ES-I3 (cell line): ENCODE data around the gene ORM2.
"Not testable (repeated sequence)": the region's sequence is repeated elsewhere in the genome, so short reads cannot be mapped to it uniquely, and the experiment has no call there.

ENCODE experiments used
- H3K36me3 ChIP-seq: 2 replicates; pipeline ENCODE4 v1.6.1; 2013; ENCODE audit warnings: mild to moderate bottlenecking, low read length, control low read depth, moderate library complexity; ENCODE audit not compliant: insufficient read depth
- H3K4me1 ChIP-seq: 2 replicates; pipeline ENCODE4 v1.6.1; 2013; ENCODE audit warnings: mild to moderate bottlenecking, control low read depth, low read length; ENCODE audit not compliant: insufficient read depth
- H3K9ac ChIP-seq: 2 replicates; pipeline ENCODE4 v1.6.1; 2013; ENCODE audit warnings: low read depth, mild to moderate bottlenecking, low read length, moderate library complexity
- H3K9me3 ChIP-seq: 2 replicates; pipeline ENCODE4 v1.6.1; 2013; ENCODE audit warnings: mild to moderate bottlenecking, low read length, moderate library complexity; ENCODE audit not compliant: control insufficient read depth, insufficient read depth

ORM2 gene

DNA sequence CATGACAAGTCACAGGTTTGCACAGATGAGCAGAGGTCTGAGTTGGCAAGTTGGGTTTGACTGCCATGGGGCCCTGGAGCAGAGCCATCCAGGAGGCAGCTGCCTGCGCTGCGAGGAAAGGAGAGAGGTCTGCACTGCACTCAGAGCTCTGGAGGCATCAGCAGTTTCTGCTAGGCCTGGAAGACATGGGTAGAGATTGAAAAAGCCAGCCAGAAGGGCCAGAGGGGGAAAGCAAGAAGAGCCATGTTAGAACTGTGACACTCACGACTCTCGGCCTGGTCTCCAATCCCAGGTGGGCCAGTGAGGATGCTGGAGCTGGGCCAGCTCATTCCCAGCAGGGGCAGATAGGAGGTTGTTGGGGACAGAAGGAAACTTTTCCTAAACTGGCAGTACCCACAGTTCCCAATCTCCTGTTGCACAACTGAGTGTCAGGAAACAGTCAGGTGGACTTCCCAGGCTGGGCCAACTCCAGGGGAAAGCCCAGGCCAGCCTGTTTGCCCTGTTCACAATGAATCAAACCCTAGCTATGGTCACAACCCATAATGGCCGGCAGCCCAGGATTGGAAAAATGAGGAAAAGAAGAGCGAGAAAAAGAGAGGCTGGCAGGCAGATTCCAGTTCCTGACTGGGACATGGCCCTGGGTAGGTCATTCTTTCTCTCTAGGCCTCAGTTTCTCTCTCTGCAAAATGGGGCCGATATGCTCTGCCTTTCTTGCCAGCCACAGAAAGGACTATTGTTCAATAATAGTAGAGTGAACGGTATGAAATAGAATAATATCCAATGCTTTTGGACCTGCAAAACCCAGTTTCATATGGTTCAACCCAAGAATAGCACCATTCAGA lies 14.6 kb upstream of the ORM2 start:
- Histone ChIP-seq H3K9ac (no peak overlapping the region), H3K4me1 (peaks cover 5% of the 10 kb centered on the region; the same call in 1 of the 2 replicates), H3K36me3 (no peaks in the 10 kb centered on the region), H3K9me3 (no peaks in the 10 kb centered on the region)

DNA sequence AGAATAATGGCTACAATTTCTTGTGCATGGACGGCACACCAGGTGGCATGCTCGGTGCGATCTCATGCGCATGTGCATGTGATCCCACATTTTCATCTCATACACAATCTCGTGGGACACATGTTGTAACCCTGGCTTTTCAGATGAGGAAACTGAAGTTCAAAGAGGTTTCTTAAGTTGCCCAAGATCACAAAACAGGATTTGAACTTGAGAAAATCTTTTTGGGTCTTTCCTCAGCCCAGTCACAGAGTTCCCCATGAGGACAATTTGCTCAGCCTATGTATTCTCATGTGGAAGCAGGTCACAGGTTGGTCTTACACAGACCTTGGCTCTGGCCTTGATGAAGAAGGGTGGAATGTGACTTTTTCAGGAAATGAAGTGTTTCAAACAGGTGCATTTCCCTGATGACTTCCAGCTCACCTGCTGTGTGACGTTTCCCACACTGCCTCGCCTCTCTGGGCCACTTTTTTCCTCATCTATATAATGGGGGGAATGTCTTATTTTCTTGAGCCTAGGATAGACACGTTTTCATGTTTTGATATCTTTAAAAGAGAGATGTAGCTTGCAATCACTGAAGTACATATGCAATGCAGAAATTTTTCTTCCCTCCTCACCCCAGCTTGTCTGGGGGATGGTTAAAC lies 13.8 kb upstream of the ORM2 start:
- Histone ChIP-seq H3K36me3 (no peaks in the 10 kb centered on the region), H3K9me3 (no peaks in the 10 kb centered on the region), H3K9ac (no peak overlapping the region), H3K4me1 (peaks cover 5% of the 10 kb centered on the region; the same call in 1 of the 2 replicates)

DNA sequence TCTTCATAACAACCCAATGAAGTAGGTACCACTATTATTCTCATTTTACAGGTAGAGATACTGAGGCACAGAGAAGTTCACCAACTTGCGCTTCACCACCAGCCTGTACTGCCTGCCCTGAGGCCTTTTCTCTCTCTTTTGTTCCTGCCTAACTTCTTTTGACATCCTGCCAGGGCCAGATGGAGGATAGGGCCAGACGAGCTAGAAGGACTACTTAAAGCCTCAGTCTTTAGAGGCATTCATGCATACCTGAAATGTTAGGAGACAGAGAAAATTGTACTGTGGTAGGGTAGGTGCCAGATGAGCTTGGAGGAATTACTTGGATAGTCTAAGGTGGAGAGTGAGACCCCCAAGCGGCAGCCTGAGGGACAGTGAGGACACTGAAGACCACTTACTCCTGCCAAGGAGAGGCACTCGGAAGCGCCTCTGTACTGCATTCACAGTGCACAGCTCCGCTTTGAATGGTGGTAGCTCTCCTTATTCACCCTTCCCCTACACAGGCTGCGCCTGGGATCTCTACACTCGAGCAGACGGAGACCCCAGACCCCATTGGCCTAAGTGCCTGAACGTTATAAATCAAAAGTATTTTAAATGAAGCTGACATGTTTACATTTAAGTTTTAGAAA lies 13.0 kb upstream of the ORM2 start:
- no peak overlapping the region for H3K9ac ChIP-seq
- peaks cover 5% of the 10 kb centered on the region; the same call in 1 of the 2 replicates for H3K4me1 ChIP-seq
- no peaks in the 10 kb centered on the region for H3K9me3 ChIP-seq
- no peaks in the 10 kb centered on the region for H3K36me3 ChIP-seq

DNA sequence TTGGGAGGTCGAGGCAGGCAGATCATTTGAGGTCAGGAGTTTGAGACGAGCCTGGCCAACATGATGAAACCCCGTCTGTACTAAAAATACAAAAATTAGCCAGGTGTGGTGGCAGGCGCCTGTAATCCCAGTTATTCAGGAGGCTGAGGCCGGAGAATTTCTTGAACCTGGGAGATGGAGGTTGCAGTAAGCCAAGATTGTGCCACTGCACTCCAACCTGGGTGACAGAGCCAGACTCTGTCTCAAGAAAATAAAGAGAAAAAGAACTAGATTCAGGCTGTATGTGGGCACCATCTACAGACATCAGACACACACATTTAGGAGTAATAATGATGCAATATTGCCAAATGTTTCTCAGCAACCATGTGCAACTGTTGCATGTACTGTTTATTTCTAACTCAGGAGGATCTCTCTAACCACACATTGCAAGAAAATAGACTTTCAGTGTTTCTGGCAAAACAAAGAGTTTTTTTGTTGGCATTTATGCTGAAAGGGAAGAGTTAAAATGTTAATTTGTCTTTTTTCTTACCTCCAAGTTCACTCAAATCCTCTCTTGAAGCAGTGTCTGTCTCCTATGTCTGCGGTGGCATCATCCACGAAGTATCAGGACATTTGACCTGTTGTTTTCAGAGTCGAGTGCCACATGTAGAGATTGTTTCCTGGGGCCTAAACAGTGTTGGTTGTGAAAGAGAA lies 11.9 kb upstream of the ORM2 start:
- no peaks in the 10 kb centered on the region for H3K36me3 ChIP-seq
- H3K9me3 ChIP-seq, result no peaks in the 10 kb centered on the region
- H3K9ac ChIP-seq, result no peak overlapping the region
- H3K4me1 ChIP-seq, result peaks cover 5% of the 10 kb centered on the region; the same call in 1 of the 2 replicates

DNA sequence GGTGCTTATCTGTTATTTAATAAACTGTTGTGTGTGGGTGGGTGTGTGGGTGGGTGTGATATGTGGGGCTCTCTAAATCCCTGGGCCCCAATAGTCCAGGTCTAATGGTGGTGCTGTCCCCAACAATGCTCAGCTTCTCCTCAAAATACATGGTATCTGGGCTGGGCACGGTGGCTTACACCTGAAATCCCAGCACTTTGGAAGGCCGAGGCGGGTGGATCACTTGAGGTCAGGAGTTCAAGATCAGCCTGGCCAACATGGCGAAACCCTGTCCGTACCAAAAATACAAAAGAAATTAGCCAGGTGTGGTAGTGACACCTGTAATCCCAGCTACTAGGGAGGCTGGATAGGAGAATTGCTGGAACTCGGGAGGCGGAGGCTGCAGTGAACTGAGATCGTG lies 11.3 kb upstream of the ORM2 start:
- H3K9me3 ChIP-seq, result no peaks in the 10 kb centered on the region
- peaks cover 5% of the 10 kb centered on the region; the same call in 1 of the 2 replicates for H3K4me1 ChIP-seq
- H3K9ac ChIP-seq, result no peak overlapping the region
- no peaks in the 10 kb centered on the region for H3K36me3 ChIP-seq

DNA sequence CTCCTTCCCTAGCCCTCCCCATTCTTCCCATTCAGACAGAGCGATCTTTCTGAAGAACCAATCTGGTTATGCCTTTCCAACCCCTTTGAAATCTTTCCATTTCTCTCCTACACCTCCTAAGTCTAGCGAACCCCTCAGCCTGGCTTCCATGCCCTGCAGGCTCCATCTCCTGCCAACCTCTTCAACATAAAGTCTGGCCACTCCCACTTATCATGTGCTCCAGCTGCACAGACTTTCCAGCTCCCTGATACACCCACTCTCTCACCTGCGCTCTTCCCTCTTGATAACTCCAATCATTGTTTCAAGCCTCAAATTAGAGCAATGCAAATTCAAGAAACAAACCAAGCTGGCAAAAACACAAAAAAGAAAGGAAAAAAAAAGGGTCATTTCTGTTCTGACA lies 10.5 kb upstream of the ORM2 start:
- H3K36me3 ChIP-seq, result no peaks in the 10 kb centered on the region
- H3K9ac ChIP-seq, result no peak overlapping the region
- H3K4me1 ChIP-seq, result peaks cover 5% of the 10 kb centered on the region; the same call in 1 of the 2 replicates
- no peaks in the 10 kb centered on the region for H3K9me3 ChIP-seq

- not testable (repeated sequence) for H3K9me3 ChIP-seq, H3K9ac ChIP-seq, H3K36me3 ChIP-seq, H3K4me1 ChIP-seq
Measured at GRCh38 chr9:114320710-114321109, 9.0 kb upstream of the ORM2 start.

- no peaks in the 10 kb centered on the region for H3K36me3 ChIP-seq
- no peak overlapping the region for H3K9ac ChIP-seq
- H3K4me1 ChIP-seq, result peaks cover 2% of the 10 kb centered on the region; the same call in 1 of the 2 replicates
- no peaks in the 10 kb centered on the region for H3K9me3 ChIP-seq
Measured at GRCh38 chr9:114321759-114322158, 7.9 kb upstream of the ORM2 start.

GRCh38 chr9:114322160-114322818 lies 7.4 kb upstream of the ORM2 start:
- H3K36me3 ChIP-seq, H3K9me3 ChIP-seq, H3K4me1 ChIP-seq, H3K9ac ChIP-seq: not testable (repeated sequence)

- H3K9me3 ChIP-seq, H3K9ac ChIP-seq, H3K4me1 ChIP-seq, H3K36me3 ChIP-seq: not testable (repeated sequence)
Measured at GRCh38 chr9:114322831-114323531, 6.7 kb upstream of the ORM2 start, which contains the start of gene ORM1. TSS of gene ORM1 (plus strand) at chr9:114323098. CDS start at chr9:114323134, 36 bp downstream.

DNA sequence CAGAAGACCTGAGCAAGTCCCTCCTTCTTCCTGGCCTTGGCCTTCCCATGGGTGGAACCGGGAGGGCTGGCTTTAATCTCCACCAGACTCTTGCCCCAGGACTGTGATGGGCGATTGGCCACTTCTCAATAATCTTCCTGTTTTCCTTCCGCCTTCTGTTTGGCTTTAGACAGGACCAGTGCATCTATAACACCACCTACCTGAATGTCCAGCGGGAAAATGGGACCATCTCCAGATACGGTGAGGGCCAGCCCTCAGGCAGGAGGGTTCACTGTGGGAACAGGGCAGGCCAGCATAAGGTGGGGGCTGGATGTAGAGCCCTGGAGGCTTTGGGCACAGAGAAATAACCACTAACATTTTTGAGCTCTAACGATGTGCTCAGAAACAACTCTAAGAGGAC lies 5.8 kb upstream of the ORM2 start:
- H3K9ac ChIP-seq, H3K9me3 ChIP-seq, H3K4me1 ChIP-seq, H3K36me3 ChIP-seq: not testable (repeated sequence)

DNA sequence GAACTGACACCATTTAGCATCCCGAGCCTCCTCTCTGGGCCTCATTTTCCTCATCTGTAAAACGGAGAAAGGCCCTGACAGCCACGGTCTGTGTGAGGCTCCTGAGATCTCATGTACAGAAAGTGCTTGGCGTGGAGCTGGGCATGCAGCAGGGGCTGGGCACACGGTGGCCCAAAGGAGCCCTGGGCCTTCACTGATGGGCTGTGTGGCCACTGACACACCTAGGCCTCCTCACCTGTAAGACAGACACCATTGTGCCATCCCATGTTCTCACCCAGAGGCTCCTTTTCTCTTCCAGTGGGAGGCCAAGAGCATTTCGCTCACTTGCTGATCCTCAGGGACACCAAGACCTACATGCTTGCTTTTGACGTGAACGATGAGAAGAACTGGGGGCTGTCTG lies 5.2 kb upstream of the ORM2 start:
- no peaks in the 10 kb centered on the region for H3K9me3 ChIP-seq
- H3K9ac ChIP-seq, result no peak overlapping the region
- H3K36me3 ChIP-seq, result no peaks in the 10 kb centered on the region
- H3K4me1 ChIP-seq, result no peaks in the 10 kb centered on the region

DNA sequence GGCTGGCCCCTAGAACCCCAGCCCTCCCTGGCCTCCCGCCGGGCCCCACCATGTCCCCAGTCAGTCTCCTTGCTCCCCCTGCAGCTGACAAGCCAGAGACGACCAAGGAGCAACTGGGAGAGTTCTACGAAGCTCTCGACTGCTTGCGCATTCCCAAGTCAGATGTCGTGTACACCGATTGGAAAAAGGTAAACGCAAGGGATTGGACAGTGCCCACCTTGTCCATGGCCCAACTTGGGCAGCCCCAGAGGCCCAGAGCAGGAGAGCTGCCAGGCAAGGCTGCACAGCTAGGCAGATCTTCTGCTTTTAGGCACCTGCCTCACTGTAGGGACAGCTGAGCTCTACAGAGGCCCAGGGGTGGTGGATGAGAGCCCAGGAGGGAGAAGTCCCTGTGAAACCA lies 4.7 kb upstream of the ORM2 start:
- not testable (repeated sequence) for H3K4me1 ChIP-seq, H3K9me3 ChIP-seq, H3K9ac ChIP-seq, H3K36me3 ChIP-seq
